Mucosa of rectum (tissue), 2 donors: ENCODE measurements around the gene FRMD1.

Source experiments
- H3K27ac ChIP-seq, 2 donors: one replicate each; pipeline ENCODE4 v1.7.0; 2013; ENCODE audit warnings: inconsistent platforms in 2 of 2, low read depth in 2 of 2, low read length in 2 of 2
- H3K27me3 ChIP-seq, 2 donors: one replicate each; pipeline ENCODE4 v1.7.0; 2013; ENCODE audit warnings: low read length in 2 of 2; ENCODE audit not compliant: control insufficient read depth in 2 of 2, insufficient read depth in 2 of 2
- H3K36me3 ChIP-seq, 2 donors: one replicate each; pipeline ENCODE4 v1.7.0; 2013; ENCODE audit warnings: low read length in 2 of 2; ENCODE audit not compliant: control insufficient read depth in 2 of 2, insufficient read depth in 2 of 2
- H3K4me1 ChIP-seq, 2 donors: one replicate each; pipeline ENCODE4 v1.7.0; 2013; ENCODE audit warnings: low read length in 2 of 2, mild to moderate bottlenecking in 1 of 2; ENCODE audit not compliant: control insufficient read depth in 2 of 2, insufficient read depth in 2 of 2
- H3K4me3 ChIP-seq, 2 donors: one replicate each; pipeline ENCODE4 v1.7.0; 2013; ENCODE audit warnings: low read length in 2 of 2
- H3K9ac ChIP-seq, 2 donors: one replicate each; pipeline ENCODE4 v1.7.0; 2013; ENCODE audit warnings: low read length in 2 of 2, low read depth in 1 of 2, mild to moderate bottlenecking in 1 of 2
- H3K9me3 ChIP-seq, 2 donors: one replicate each; pipeline ENCODE4 v1.7.0; 2013; ENCODE audit warnings: low read length in 2 of 2; ENCODE audit not compliant: control insufficient read depth in 2 of 2
- donor health status: healthy.
- donor health status: Normal muscosa, but diverticular disease.

FRMD1 gene

GRCh38 chr6:168058691-168059551 lies 20.1 kb downstream of the FRMD1 start:
- no peak overlapping the region for H3K4me3 ChIP-seq
- H3K9ac ChIP-seq, result no peak overlapping the region
- no peaks in the 10 kb centered on the region for H3K36me3 ChIP-seq
- no peak overlapping the region for H3K27ac ChIP-seq
- H3K27me3 ChIP-seq, result no peaks in the 10 kb centered on the region
- no peaks in the 10 kb centered on the region for H3K9me3 ChIP-seq
- peaks cover 7 to 20% of the 10 kb centered on the region in 2 donors for H3K4me1 ChIP-seq

- H3K4me1 ChIP-seq, result peaks cover 7 to 20% of the 10 kb centered on the region in 2 donors
- H3K36me3 ChIP-seq, result no peaks in the 10 kb centered on the region
- no peak overlapping the region for H3K4me3 ChIP-seq
- no peak overlapping the region for H3K27ac ChIP-seq
- no peaks in the 10 kb centered on the region for H3K27me3 ChIP-seq
- H3K9me3 ChIP-seq, result no peaks in the 10 kb centered on the region
- H3K9ac ChIP-seq, result no peak overlapping the region
Measured at GRCh38 chr6:168057836-168058235, 21.2 kb downstream of the FRMD1 start.

- H3K4me1 ChIP-seq, result peaks cover 7 to 24% of the 10 kb centered on the region in 2 donors
- no peaks in the 10 kb centered on the region for H3K27me3 ChIP-seq
- no peak overlapping the region for H3K9ac ChIP-seq
- no peaks in the 10 kb centered on the region for H3K36me3 ChIP-seq
- H3K4me3 ChIP-seq, result no peak overlapping the region
- no peak overlapping the region for H3K27ac ChIP-seq
- H3K9me3 ChIP-seq, result no peaks in the 10 kb centered on the region
Measured at GRCh38 chr6:168056892-168057527, 22.0 kb downstream of the FRMD1 start.

GRCh38 chr6:168055696-168056489 lies 23.1 kb downstream of the FRMD1 start:
- Histone ChIP-seq H3K36me3 (no peaks in the 10 kb centered on the region), H3K4me1 (peaks cover 4 to 16% of the 10 kb centered on the region in 2 donors), H3K4me3 (no peak overlapping the region), H3K27me3 (no peaks in the 10 kb centered on the region), H3K9ac (no peak overlapping the region), H3K9me3 (no peaks in the 10 kb centered on the region), H3K27ac (no peak overlapping the region)

- Histone ChIP-seq H3K36me3 (no peaks in the 10 kb centered on the region), H3K27me3 (no peaks in the 10 kb centered on the region), H3K9ac (no peak overlapping the region), H3K4me1 (peaks cover 0 to 6% of the 10 kb centered on the region in 2 donors), H3K27ac (no peak overlapping the region), H3K4me3 (no peak overlapping the region), H3K9me3 (no peaks in the 10 kb centered on the region)
Measured at GRCh38 chr6:168054765-168055560, 24.0 kb downstream of the FRMD1 start.

- Histone ChIP-seq H3K27ac (no peak overlapping the region), H3K4me3 (no peak overlapping the region), H3K27me3 (no peaks in the 10 kb centered on the region), H3K9ac (no peak overlapping the region), H3K4me1 (peaks cover 0 to 6% of the 10 kb centered on the region in 2 donors), H3K9me3 (no peaks in the 10 kb centered on the region), H3K36me3 (no peaks in the 10 kb centered on the region)
Measured at GRCh38 chr6:168053957-168054471, 25.0 kb downstream of the FRMD1 start.

- H3K27ac ChIP-seq, result no peak overlapping the region
- H3K4me1 ChIP-seq, result peaks cover 0 to 4% of the 10 kb centered on the region in 2 donors
- H3K36me3 ChIP-seq, result no peaks in the 10 kb centered on the region
- no peaks in the 10 kb centered on the region for H3K27me3 ChIP-seq
- H3K9me3 ChIP-seq, result no peaks in the 10 kb centered on the region
- no peak overlapping the region for H3K9ac ChIP-seq
- H3K4me3 ChIP-seq, result no peak overlapping the region
Measured at GRCh38 chr6:168053086-168053956, 25.7 kb downstream of the FRMD1 start.

GRCh38 chr6:168052291-168052891 lies 26.6 kb downstream of the FRMD1 start:
- no peak overlapping the region for H3K4me3 ChIP-seq
- peaks cover 0 to 4% of the 10 kb centered on the region in 2 donors for H3K4me1 ChIP-seq
- peak overlapping the region in 1 of 2 donors; percentile 47 for H3K9ac ChIP-seq
- H3K27ac ChIP-seq, result peak overlapping the region in 1 of 2 donors; percentile 23
- no peaks in the 10 kb centered on the region for H3K27me3 ChIP-seq
- H3K36me3 ChIP-seq, result no peaks in the 10 kb centered on the region
- no peaks in the 10 kb centered on the region for H3K9me3 ChIP-seq
